NCI-H748 (cell line): ENCODE data around the gene OGDHL.
A peak's percentile ranks its signal among the peaks of the same experiment; 100 is the strongest.
"Not testable (repeated sequence)": the region's sequence is repeated elsewhere in the genome, so short reads cannot be mapped to it uniquely, and the experiment has no call there.

ENCODE experiments used
- DNase-seq: peaks from one replicate; lab custom pipeline; 2025; ENCODE audit not compliant: unreplicated experiment; lab: John Stamatoyannopoulos, UW

OGDHL gene

DNA sequence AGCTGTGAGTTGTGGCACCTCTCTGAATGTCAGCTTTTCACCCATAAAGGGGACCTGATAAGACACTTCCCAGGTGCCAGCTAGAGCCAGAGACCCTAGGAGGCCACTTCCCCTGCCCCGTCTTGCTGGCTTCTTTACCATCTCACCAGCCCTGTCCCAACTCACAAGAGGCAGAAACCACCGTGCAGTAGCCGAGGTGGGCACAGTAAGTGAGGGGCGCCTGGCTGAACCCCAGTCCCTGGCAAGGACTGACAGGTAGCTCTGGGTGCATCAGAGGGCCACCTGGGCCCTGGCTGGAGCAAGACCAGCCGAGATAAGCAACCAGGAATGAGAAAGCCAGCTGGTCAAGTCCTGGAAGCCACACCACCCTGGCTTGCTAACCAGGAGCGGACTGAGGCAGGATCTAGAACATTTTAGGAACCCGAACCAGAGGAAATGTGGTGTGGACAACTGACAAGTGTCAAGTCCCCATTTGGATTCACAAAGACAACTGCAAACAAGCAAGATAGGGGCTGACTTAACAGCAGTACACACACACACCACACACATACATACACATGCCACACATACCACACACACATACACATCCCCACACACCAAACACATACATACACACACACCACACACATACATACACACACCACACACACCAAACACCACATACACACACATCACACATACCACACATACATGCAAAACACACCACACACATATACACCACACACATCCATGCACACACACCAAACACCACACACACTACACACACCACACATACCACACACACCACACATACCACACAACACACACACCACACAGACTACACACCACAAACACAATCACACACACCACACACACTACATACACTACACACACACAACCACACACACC is 20.8 kb downstream of the OGDHL start:
- DNase-seq: no peak

DNA sequence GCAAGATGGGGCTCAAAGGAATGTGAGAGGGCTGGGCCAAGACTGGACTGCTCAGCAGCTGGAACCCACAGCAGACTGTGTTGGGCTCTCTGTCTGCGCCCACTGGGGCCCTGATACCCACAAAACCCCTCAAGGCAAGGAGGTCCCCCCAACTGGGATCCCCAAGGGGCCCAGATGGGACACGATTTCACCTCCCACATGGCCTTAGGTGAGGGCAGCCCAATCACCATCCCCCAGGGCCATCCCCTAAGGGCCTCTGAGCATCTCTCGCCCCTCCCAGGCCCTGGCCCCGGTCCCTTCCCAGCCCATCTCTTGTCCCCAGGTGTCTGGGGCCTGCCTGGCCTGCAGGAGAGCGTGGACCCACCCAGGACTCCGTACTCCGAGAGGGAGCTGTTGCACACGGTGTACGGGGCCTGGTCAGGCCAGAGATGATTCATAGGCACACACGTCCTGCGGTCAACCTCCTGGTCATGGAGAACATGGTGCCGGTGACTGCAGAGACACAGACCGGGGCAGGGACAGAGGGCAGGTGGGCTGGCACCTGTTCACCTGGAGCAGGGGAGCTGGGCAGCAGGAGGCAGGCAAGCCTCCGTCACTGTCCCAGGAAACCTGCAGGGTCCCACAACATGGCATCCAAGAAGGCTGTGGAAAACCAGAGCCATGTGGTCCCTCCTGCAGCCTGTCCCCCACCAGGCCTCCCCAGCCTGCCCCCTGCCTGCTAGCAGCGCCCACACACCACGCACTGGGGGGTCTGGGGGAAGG is 21.6 kb downstream of the OGDHL start:
- no peak for DNase-seq

DNA sequence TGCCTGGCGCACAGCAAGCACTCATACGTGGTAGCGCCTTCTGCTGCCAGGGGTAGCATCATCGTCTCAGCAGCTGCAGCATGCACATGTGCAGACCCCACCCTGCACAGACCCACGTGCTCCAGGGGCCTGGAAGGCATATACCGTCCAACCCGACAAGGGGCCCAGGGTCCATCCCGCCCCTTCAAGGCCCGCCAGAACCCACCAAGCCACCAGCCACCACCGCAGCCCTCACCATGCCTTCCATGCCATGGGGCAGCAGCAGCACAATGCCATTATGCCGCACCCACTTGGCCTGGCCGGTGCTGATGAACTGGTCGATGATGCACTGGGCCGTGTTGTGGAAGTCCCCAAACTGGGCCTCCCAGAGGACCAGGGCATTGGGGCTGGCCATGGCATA is 22.7 kb downstream of the OGDHL start:
- no peak for DNase-seq

DNA sequence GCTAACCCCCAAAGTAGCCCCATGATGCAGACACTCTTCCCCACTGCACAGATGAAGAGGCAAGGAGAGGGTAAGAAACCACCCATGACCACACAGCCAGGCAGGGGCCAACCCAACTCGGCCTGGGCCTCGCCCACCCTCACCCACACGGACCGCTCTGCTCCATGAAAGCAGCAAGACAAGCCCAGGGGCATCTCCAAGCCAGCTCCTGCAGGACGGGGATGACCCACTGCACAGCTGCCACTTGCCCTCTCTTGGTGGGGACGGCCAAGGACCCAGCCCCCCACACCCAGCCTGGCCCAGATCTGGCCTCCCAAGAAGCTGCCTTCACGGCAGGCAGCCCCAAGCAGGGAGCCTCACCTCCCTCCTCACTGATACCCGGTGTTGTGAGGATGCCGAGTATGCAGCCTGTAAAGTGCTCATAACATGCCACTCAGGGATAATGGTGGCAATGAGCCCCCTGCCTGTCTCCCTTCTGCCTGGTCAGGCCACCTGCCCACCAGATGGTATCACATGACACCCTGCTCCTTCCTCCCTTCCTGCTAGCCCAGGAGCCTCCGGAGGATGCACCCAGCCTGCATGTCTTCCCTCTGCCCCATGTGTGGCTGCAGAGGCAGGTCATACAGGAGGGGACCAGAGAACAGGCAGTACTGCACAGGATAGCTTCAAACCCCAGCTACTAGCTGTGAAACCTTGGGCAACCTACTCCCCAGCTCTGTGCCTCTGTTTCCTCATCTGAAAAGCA is 23.3 kb downstream of the OGDHL start:
- DNase-seq: no peak

DNA sequence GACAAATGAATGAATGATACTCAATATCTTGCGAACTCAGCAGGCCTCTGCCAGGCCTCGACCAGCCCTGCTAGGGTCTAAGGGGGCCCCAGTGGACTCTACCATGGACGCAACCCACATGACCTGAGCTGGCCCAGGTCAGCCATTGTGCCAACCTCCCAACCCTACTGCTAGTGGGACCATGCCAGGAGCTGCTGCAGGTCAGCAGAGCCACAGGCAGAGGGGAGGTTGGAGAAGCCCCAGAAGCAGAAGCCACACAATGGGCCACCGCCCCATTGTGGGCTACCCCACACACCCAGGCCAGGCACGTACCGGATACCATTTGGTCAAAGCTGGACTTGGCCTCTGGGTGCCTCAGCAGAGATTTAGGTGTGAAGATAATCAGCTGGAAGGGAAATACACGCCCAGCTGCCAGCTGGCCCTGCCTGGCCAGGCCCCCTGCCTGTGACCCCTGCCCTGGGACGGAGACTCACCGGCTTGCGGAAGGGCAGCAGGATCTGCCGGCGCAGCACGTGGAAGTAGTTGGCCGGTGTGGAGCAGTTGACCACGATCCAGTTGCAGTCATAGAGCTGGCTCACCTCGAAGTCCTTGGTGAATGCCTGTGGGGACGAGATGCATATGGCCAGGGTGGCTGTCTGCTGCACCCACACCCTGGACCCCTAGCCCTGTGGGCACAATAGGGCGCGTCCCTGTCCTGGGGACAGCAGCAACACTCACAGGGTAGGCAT is 24.5 kb downstream of the OGDHL start:
- DNase-seq: no peak

DNA sequence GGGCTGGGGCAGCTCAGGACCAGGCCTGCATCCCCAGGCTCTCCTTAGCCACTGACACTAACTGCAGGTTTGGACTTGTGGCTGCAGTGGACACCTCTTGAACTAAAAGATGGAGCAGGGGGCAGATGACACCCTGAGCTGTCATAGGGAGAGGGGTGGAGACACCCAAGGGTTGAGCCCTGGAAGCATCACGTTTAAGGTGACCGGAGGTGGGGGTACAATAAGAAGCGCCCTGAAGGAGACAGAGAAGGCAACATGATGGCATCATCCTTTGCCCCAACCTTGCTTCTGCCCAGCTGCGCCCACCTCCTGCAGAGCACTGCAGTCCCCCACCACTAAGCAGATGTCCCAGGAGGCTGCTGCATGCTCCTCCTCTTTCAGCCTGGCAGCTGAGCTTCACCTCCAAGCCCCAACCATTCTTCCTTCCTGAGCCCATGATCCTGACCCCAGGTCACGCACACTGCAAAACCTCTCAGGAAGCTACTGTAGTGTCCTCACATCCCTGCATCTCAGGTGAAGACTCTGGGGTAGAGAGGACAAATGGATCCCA is 25.5 kb downstream of the OGDHL start:
- DNase-seq: no peak

DNA sequence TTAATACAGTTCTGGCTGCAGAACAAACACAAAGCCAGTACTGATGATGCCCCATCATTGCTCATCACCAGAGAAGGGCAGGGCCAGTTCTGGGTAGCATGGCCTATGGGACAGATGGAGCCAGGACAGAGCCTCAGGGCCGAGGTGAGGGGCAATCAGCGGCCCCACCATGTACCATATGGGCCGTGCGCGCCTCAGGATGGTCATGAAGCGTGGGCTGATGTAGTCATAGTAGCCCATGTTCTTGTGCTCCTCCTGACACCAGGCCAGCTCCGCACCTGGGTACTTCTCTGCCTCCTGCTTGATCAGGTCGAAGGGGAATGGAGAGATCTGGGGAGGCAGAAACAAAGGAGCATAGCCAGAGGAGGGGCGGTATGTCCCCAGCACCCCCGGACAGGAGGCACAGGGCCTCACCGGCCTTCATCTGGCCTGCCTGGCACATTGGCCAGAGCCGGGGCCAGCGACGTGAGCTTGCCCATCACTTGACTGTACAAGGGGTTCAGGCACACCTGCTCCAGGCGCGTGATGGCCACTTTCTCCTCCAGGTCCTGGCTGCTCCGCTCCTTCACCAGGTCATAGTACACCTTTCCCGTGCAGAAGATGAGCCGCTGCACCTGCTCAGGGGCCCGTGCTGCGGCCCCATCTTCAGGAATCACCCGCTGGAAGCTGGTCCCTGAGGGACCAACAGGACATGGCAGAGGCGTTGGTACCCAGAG is 26.1 kb downstream of the OGDHL start:
- DNase-seq: no peak

DNA sequence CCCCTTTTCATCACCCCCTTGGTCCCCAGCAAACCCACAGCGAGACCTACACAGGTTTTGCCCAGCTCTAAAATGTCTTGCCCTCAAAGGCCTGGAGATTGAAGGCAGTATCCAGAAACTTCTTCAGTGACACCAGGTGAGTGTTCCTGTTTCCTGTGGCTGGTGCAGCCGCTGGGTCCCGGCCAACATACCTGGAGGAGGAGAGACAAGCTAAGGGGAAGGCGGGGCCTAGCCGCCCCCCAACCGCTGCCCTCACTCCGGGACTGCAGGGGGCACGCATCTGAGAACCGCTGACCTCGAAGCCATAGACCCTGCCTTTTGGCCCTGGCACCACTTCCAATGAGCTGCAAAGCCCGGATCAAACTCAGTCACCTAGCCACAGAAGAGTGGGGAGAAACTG is 27.0 kb downstream of the OGDHL start:
- no peak for DNase-seq

DNA sequence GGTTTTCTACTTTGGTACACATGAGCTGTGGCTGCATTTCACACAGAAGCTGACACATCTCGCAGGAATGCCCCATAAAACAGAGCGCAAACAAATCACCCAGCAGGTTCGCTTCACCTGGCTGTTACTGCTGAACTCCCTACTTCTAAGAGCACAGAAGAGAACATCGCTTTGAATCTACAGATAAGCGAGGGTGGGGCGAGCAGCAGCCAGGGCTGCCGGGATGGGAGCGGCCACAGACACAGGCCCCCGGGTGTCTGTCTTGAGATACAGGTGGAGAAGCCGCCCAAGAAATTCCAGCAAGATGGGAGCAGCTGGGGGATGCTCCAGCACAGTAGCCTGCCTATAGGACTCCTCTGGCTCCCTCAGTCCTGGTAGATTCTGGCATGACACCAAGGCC is 27.4 kb downstream of the OGDHL start:
- DNase-seq: no peak

DNA sequence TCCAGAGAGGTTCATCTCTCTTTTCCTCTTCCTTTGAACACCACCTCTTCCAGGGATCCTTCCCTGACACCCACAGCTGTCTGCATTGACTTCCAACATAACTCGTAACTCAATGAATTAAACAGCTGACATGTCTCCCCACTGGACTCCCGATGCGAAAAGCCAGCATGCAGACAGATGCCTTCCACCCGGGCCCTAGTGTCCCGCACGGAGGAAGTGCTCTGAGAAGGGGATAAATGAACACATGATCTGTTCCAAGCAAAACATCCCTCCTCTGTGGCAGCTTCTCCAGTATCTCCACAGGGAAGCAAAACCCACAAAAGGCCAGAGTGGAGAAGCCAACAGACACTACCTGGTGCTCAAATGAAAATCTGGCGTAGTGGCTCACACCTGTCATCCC is 28.3 kb downstream of the OGDHL start:
- no peak for DNase-seq

DNA sequence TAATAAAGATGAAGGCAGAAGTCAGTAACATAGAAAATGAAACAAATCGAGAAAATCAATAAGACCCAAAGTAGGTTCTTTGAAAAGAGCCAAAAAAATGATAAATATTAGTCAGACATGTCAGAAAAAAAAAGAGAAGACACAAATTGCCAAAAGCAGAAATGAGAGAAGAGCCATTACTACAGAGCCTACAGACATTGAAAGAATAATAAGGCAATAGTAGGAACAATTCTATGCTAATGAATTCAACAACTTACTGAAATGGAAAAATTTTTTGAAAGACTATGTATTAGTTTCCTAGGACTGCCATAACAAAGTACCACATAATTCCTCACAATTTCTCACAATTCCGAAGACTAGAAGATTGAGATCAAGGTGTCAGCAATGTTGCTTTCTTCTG is 35.5 kb downstream of the OGDHL start:
- DNase-seq: no peak

DNA sequence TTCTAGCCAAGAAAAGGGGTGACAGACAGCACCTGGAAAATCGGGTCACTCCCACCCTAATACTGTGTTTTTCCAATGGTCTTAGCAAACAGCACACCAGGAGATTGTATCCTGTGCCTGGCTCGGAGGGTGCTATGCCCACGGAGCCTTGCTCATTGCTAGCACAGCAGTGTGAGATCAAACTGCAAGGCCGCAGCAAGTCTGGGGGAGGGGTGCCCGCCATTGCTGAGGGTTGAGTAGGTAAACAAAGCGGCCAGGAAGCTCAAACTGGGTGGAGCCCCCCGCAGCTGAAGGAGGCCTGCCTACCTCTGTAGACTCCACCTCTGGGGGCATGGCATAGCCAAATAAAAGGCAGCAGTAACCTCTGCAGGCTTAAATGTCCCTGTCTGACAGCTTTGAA is 47.0 kb downstream of the OGDHL start:
- DNase-seq: not testable (repeated sequence)

DNA sequence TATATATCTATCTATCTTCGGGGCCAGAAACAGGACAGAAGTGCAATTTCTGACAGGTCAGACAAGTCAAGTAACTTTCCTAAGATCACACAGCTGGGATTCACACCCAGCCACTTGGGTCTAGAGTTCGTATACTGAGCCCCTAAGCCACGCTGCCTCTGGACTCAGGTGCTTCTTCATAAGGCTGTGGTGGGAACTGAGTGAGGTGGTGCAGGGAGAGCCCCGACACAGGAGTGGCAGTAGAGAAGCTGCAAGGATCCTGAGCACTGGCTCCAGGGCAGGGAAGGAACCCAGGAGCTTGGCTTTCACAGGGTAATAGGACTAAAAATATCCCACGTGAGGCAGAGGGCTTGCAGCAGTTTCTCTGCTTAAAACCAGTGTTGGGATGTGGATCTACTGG is 48.9 kb downstream of the OGDHL start:
- no peak for DNase-seq

DNA sequence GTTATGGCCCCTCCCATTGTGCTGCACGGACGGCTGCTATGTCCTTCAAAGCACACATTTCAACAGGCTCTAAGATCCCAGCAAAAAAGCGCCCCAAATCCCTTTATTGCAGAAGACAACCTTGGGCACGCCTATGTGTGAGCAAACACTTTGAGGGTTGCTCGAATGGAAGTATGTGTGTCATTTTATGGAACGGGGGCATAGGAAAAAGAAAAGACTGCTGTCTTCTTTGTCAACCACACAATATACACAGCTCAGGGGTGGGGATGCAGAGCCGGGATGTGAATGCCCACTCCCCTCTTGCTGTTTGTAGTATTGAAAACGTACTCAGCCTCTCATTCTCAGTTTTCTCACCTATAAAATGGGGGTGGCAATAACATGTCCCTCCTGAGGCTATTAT is 50.6 kb downstream of the OGDHL start:
- no peak for DNase-seq

DNA sequence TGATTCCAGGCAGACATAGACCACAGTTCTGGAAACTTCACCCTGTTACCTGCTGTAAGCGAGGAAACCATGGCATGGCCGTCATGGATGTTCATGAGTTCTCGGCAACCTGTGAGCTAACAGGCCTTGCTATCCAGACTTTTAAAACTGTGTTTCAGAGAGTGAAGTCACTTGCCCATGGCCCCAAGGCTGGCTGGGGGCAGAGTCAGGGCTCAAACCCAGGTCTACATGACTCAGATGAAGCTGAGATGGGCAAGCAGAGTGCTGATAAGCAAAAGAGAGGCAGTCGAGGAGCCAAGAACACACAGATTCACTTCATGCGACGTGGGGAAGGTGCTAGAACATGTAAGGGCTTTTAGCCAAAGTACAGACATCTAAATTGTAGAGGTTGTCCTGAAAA is 51.2 kb downstream of the OGDHL start:
- DNase-seq: no peak

DNA sequence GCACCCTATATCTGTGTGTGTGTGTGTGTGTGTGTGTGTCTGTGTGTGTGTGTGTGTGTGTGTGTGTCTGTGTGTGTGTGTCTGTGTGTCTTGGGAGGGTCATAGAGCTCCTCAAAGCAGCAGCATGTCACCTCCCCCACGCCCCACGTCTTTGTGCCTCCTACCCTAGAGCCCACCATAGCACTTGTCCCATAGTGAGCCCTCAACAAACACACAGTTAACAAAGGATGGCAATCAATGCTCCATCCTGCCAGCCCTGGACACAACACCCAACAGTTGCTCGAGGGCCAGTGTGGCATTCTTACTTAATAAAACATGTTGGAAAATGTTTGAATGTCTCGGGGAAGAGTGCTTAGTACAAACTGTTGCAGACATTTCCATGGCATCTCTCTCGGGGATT is 52.2 kb downstream of the OGDHL start:
- no peak for DNase-seq

DNA sequence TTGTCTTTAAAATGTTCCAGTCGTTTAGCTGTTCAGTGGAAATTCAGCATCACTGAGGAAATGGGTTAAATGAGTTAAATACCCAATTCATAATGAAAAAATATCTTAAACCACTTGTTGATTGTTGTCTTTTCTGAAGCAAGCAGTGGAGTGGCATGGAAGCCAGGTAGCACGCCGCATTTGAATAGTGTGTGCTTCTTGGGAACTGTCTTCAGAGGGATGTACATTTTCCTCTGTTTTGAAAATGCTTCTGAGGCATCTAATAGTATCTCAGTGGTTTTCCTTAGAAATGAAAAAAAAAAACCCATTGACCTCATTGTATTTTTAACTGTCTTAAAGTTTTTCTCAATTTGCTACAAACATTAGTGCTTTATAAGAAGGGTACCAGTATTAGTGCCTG is 54.5 kb downstream of the OGDHL start:
- DNase-seq: no peak

DNA sequence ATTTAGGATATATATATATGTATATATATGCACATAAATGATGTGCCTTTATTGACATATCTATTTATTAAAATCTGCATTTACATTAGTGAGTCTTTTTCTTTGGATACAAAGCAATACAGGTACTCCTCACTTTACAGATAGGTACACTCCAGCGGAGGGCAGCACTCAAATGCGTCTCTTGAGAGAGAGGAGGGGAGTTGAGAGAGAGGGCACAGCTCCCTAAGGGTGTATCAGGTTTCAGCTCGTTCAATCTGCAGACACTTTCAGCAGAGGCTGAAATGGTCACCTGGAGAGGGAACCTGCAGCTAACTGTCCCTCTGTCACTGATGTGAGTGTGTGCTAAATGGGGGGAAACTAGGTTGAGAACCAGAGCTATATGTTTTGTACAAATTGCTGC is 61.1 kb downstream of the OGDHL start:
- DNase-seq: peak; percentile 57

DNA sequence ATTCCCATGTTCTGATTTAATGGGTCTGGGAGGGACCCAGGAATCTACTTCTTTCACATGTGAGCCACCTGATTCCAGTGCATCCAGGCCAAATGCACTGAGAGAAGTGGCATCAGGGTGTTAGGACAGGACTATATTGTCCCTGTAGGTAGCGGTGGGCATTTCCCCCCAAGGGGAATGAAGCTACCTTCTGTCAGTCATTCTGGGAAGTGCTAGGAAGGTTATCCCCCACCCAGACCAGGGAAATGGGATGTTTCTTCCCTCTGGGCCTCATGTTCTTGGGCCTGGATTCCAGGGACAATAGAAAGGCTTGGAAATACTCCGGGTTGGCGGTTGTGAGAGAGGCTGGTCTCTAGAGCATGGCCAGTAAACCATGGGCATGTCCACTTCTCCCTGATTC is 61.9 kb downstream of the OGDHL start:
- no peak for DNase-seq

DNA sequence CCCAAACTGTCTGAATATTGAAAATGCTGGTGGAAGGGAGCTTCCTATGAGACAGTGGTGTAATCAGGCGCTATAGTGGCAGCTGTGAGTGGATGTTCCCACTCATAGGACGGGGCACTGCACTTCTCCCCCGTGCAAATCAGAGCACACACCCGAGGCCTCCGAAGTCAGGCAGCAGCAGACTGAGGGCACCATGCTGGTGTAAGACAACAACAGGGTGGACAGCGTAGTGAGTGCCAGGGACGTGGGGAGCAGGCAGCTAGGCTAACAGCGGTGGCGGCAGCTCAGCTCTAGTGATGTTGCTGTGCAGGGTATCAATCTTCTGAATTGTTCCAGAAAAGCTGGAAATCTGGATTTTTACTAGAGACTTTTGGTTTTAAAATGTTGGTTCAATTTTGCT is 63.4 kb downstream of the OGDHL start:
- no peak for DNase-seq
